CD14-positive monocyte (primary cell): ENCODE measurements around the gene GALNT1. TPM values are rescaled to one million over a fixed set of nuclear protein-coding genes. Genes with fewer than 3 reads are reported as not detected.

Source experiments
- DNase-seq, 3 donors: peaks; one replicate each; pipeline ENCODE4 v3.0.0-alpha.2; 2011 to 2022
- H2AFZ ChIP-seq: 2 replicates; pipeline ENCODE4 v1.6.0; 2012; ENCODE audit warnings: mild to moderate bottlenecking, low read depth, low read length, inconsistent platforms; ENCODE audit not compliant: insufficient read depth, poor library complexity, severe bottlenecking
- H3K27ac ChIP-seq, 2 donors: 1 replicate in 1 of 2; 2 replicates in 1 of 2; pipeline ENCODE4 v1.5.1; 2012 to 2013; ENCODE audit warnings: low read length in 2 of 2, control low read depth in 1 of 2, inconsistent platforms in 1 of 2, low read depth in 1 of 2, mild to moderate bottlenecking in 1 of 2
- H3K27me3 ChIP-seq, 2 donors: one replicate each; pipeline versions ENCODE4 v1.6.0 to v1.6.1; 2011 to 2013; ENCODE audit warnings: low read length in 2 of 2; ENCODE audit not compliant: control insufficient read depth in 2 of 2, insufficient read depth in 2 of 2
- H3K36me3 ChIP-seq, 2 donors: replicated peaks in 1 of 2; 1 replicate in 1 of 2; 2 replicates in 1 of 2; pipeline versions ENCODE4 v1.5.1 to v1.6.1; 2012 to 2013; ENCODE audit warnings: low read length in 2 of 2, control low read depth in 1 of 2, inconsistent platforms in 1 of 2, mild to moderate bottlenecking in 1 of 2; ENCODE audit not compliant: insufficient read depth in 2 of 2, control insufficient read depth in 1 of 2
- H3K4me1 ChIP-seq, 2 donors: 1 replicate in 1 of 2; 2 replicates in 1 of 2; pipeline versions ENCODE4 v1.5.1 to v1.6.1; 2012 to 2013; ENCODE audit warnings: low read length in 2 of 2, control low read depth in 1 of 2, inconsistent platforms in 1 of 2, mild to moderate bottlenecking in 1 of 2, moderate library complexity in 1 of 2; ENCODE audit not compliant: insufficient read depth in 2 of 2, control insufficient read depth in 1 of 2
- H3K4me2 ChIP-seq: replicated peaks from 2 replicates; pipeline ENCODE3; 2012; ENCODE audit warnings: low read length, moderate library complexity, mild to moderate bottlenecking; ENCODE audit not compliant: poor library complexity, severe bottlenecking; ENCODE audit errors: extremely low read depth
- H3K4me3 ChIP-seq, 3 experiments: fragments of 200-600 bp in 1 of 3; sonication (generic) in 1 of 3; replicated peaks in 1 of 3; 1 replicate in 2 of 3; 2 replicates in 1 of 3; pipeline ENCODE4 v1.5.1; 2011 to 2013; ENCODE audit warnings: low read length in 3 of 3, mild to moderate bottlenecking in 3 of 3, control low read depth in 2 of 3, low read depth in 2 of 3, inconsistent platforms in 1 of 3, moderate library complexity in 1 of 3
- H3K79me2 ChIP-seq: 2 replicates; pipeline ENCODE4 v1.6.0; 2012; ENCODE audit warnings: mild to moderate bottlenecking, control low read depth, inconsistent platforms, low read length, moderate library complexity; ENCODE audit not compliant: insufficient read depth
- H3K9ac ChIP-seq: 2 replicates; pipeline ENCODE4 v1.6.0; 2017; ENCODE audit warnings: low read length, mild to moderate bottlenecking; ENCODE audit not compliant: insufficient read depth, poor library complexity, severe bottlenecking
- H3K9me3 ChIP-seq, 2 donors: replicated peaks in 1 of 2; 1 replicate in 1 of 2; 2 replicates in 1 of 2; pipeline versions ENCODE4 v1.5.1 to v1.6.1; 2012 to 2013; ENCODE audit warnings: low read length in 2 of 2, control low read depth in 1 of 2; ENCODE audit not compliant: control insufficient read depth in 1 of 2, insufficient read depth in 1 of 2
- H4K20me1 ChIP-seq: 2 replicates; pipeline ENCODE4 v1.6.0; 2012; ENCODE audit warnings: mild to moderate bottlenecking, low read length, control low read depth, moderate library complexity; ENCODE audit not compliant: insufficient read depth
- H3K27ac Mint-ChIP-seq, 7 donors: one replicate each; pipeline ENCODE4 v1.8.0; 2020; ENCODE audit warnings: mild to moderate bottlenecking in 7 of 7, mixed read lengths in 7 of 7, moderate library complexity in 6 of 7, inconsistent platforms in 2 of 7
- H3K27me3 Mint-ChIP-seq, 3 donors: one replicate each; pipeline ENCODE4 v1.8.0; 2021 to 2022; ENCODE audit warnings: low read depth in 3 of 3, mild to moderate bottlenecking in 3 of 3, mixed read lengths in 3 of 3, moderate library complexity in 3 of 3, inconsistent platforms in 1 of 3
- H3K36me3 Mint-ChIP-seq, 2 donors: one replicate each; pipeline ENCODE4 v1.8.0; 2020; ENCODE audit warnings: mixed read lengths in 2 of 2, inconsistent platforms in 1 of 2, mild to moderate bottlenecking in 1 of 2
- H3K4me1 Mint-ChIP-seq: one replicate; pipeline ENCODE4 v1.8.0; 2020; ENCODE audit warnings: mild to moderate bottlenecking, mixed read lengths
- H3K4me3 Mint-ChIP-seq, 2 donors: one replicate each; pipeline ENCODE4 v1.8.0; 2020; ENCODE audit warnings: mild to moderate bottlenecking in 2 of 2, mixed read lengths in 2 of 2, moderate library complexity in 1 of 2
- H3K9me3 Mint-ChIP-seq, 7 donors: one replicate each; pipeline ENCODE4 v1.8.0; 2020 to 2022; ENCODE audit warnings: mixed read lengths in 7 of 7, mild to moderate bottlenecking in 6 of 7, moderate library complexity in 6 of 7, inconsistent platforms in 2 of 7
- CTCF ChIP-seq: fragments of 200-600 bp; IDR thresholded peaks from one replicate; pipeline ENCODE4 v1.8.0; 2022; ENCODE audit warnings: antibody characterized with exemption, mild to moderate bottlenecking
- WGBS: methylation state at CpG from one replicate; pipeline ENCODE4 v1.1.5; 2013; ENCODE audit warnings: missing lambda C conversion rate; ENCODE audit not compliant: insufficient coverage; 5-methylcytosine and 5-hydroxymethylcytosine counted together
- intact Hi-C, 2 donors: fragments of 100-400 bp; cut with micrococcal nuclease; formaldehyde crosslinking; loops; one replicate each; pipeline versions ENCODE4 v1.15.0 to v1.15.1; 2023
- polyA plus RNA-seq, 3 donors: library from polyadenylated mRNA; depleted of rRNA in 1 of 3; unstranded in 2 of 3; stranded (reverse) in 1 of 3; fragments of 300-500 nt in 2 of 3; fragments of >200 nt in 1 of 3; fragmentation: Illumina TruSeq in 2 of 3; gene quantifications; 1 replicate in 2 of 3; 2 replicates in 1 of 3; pipeline ENCODE4 v1.2.3, GENCODE V29; 2012 to 2021

Gene GALNT1
- polyA plus RNA-seq, 3 donors, result 16.8 to 58.5 (median 22.9) TPM

- no peak overlapping the region for H3K4me2 ChIP-seq
- no peaks in the 10 kb centered on the region for H3K9me3 Mint-ChIP-seq
- H3K27me3 Mint-ChIP-seq, result peaks cover 0 to 3% (median 3%) of the 10 kb centered on the region in 3 donors
- no peaks in the 10 kb centered on the region for H3K9me3 ChIP-seq
- no peak for DNase-seq
- intact Hi-C loops, result no loop called here
- H3K36me3 Mint-ChIP-seq, result no peaks in the 10 kb centered on the region
- H3K4me3 Mint-ChIP-seq, result no peak overlapping the region
- no peaks in the 10 kb centered on the region for H3K36me3 ChIP-seq
- TF ChIP-seq CTCF, result no peak
- no peak overlapping the region for H3K27ac ChIP-seq
- peaks cover 7% of the 10 kb centered on the region for H3K4me1 Mint-ChIP-seq
- H3K4me3 ChIP-seq, result no peak overlapping the region
- no peaks in the 10 kb centered on the region for H3K4me1 ChIP-seq
- H2AFZ ChIP-seq, result no peak overlapping the region
- no peaks in the 10 kb centered on the region for H3K79me2 ChIP-seq
- H3K27ac Mint-ChIP-seq, result no peak overlapping the region
- no CpG with 5 or more reads among the region's 4 CpGs for WGBS
- H3K27me3 ChIP-seq, result no peaks in the 10 kb centered on the region
- no peaks in the 10 kb centered on the region for H4K20me1 ChIP-seq
- H3K9ac ChIP-seq, result no peak overlapping the region
Observed at GRCh38 chr18:35566019-35566418, 15.5 kb upstream of the GALNT1 start.

- WGBS, result no CpG with 5 or more reads among the region's 2 CpGs
- H3K4me1 ChIP-seq, result no peaks in the 10 kb centered on the region
- H4K20me1 ChIP-seq, result no peaks in the 10 kb centered on the region
- intact Hi-C loops, result no loop called here
- H2AFZ ChIP-seq, result no peak overlapping the region
- no peaks in the 10 kb centered on the region for H3K36me3 ChIP-seq
- DNase-seq, result no peak
- H3K9me3 Mint-ChIP-seq, result peaks cover 0 to 3% (median 0%) of the 10 kb centered on the region in 7 donors
- no peak overlapping the region for H3K4me2 ChIP-seq
- no peak overlapping the region for H3K27ac Mint-ChIP-seq
- H3K27ac ChIP-seq, result no peak overlapping the region
- H3K4me3 Mint-ChIP-seq, result no peak overlapping the region
- no peak overlapping the region for H3K9ac ChIP-seq
- TF ChIP-seq CTCF, result no peak
- H3K79me2 ChIP-seq, result no peaks in the 10 kb centered on the region
- H3K9me3 ChIP-seq, result no peaks in the 10 kb centered on the region
- no peak overlapping the region for H3K4me3 ChIP-seq
- H3K27me3 ChIP-seq, result no peaks in the 10 kb centered on the region
- no peaks in the 10 kb centered on the region for H3K4me1 Mint-ChIP-seq
- H3K36me3 Mint-ChIP-seq, result no peaks in the 10 kb centered on the region
- peaks cover 0 to 5% (median 3%) of the 10 kb centered on the region in 3 donors for H3K27me3 Mint-ChIP-seq
Observed at GRCh38 chr18:35570182-35570581, 11.4 kb upstream of the GALNT1 start.
